Tibial nerve (tissue), 4 donors: Measurements from ENCODE around the gene ALS2. TPM values are rescaled to one million over a fixed set of nuclear protein-coding genes. Genes with fewer than 3 reads are reported as not detected.
"Not testable (repeated sequence)": the region's sequence is repeated elsewhere in the genome, so short reads cannot be mapped to it uniquely, and the experiment has no call there.

Source experiments
- DNase-seq, 2 donors: peaks; one replicate each; pipeline ENCODE4 v3.0.0-alpha.2; 2019; ENCODE audit warnings: low spot score in 2 of 2
- H3K27ac ChIP-seq, 4 donors: fragments of 200-600 bp; sonication (generic) in 3 of 4; one replicate each; pipeline ENCODE4 v1.5.1; 2017 to 2019; ENCODE audit warnings: mild to moderate bottlenecking in 1 of 4
- H3K27me3 ChIP-seq, 2 donors: fragments of 200-600 bp; sonication (generic) in 1 of 2; one replicate each; pipeline versions ENCODE4 v1.5.1 to v1.6.0; 2017 to 2019
- H3K36me3 ChIP-seq, 3 donors: fragments of 200-600 bp; sonication (generic); one replicate each; pipeline ENCODE4 v1.5.1; 2018 to 2019
- H3K4me1 ChIP-seq, 4 donors: fragments of 200-600 bp; sonication (generic) in 3 of 4; one replicate each; pipeline ENCODE4 v1.5.1; 2017 to 2019
- H3K4me3 ChIP-seq, 4 donors: fragments of 200-600 bp; sonication (generic) in 3 of 4; one replicate each; pipeline ENCODE4 v1.5.1; 2017 to 2019; ENCODE audit warnings: mild to moderate bottlenecking in 1 of 4, moderate library complexity in 1 of 4
- H3K9me3 ChIP-seq, 4 donors: fragments of 200-600 bp; sonication (generic) in 3 of 4; one replicate each; pipeline ENCODE4 v1.5.1; 2017 to 2019
- EP300 ChIP-seq, 2 donors: sonication (generic); formaldehyde crosslinking; IDR thresholded peaks; one replicate each; pipeline ENCODE4 v1.6.1; 2017; ENCODE audit warnings: antibody characterized with exemption in 2 of 2, mild to moderate bottlenecking in 1 of 2
- POLR2A ChIP-seq, 2 donors: fragments of 450-650 bp; IDR thresholded peaks; one replicate each; pipeline ENCODE4 v1.6.1; 2017; ENCODE audit warnings: antibody characterized with exemption in 2 of 2, mild to moderate bottlenecking in 2 of 2, moderate library complexity in 2 of 2
- WGBS, 2 donors: methylation state at CpG; one replicate each; pipeline ENCODE4 v1.1.5; 2018; 5-methylcytosine and 5-hydroxymethylcytosine counted together
- total RNA-seq, 4 donors: library from RNA; depleted of rRNA; stranded (reverse); fragments of >200 nt; gene quantifications; one replicate each; pipeline ENCODE4 v1.1.0, GENCODE V29; 2016
- TF ChIP-seq, protein P1 (sequence below), 5 experiments: fragments of 200-600 bp in 3 of 5; fragments of 450-650 bp in 2 of 5; sonication (generic) in 3 of 5; IDR thresholded peaks; one replicate each; pipeline ENCODE4 v1.5.1; 2016 to 2019; ENCODE audit warnings: antibody characterized with exemption in 5 of 5, mild to moderate bottlenecking in 3 of 5, moderate library complexity in 2 of 5

Gene ALS2
- total RNA-seq, 4 donors from 2014 or later, result 23.5 to 35.8 (median 34.8) TPM

DNA sequence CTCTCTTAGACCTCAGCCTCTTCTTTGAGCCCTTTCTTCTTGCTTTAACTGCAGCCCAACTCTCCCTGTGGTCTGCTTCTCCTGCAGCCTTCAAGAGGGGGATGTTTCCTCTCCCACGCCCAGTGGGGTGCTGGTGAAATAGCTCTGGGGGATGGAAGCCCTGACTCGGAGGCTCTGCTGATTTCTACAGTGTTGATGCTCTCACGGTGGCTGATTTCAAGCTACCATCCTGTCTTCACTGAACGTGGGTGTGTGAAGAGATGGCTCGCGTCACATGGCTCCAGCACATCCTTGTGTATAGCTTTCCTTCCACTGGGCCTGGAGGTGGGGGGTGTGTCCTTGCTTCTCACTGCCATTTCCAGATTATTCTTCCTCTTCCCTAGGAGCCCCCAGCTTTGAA, 102.3 kb downstream of the ALS2 start:
- DNase-seq, result no peak
- no peaks in the 10 kb centered on the region for H3K9me3 ChIP-seq
- no peaks in the 10 kb centered on the region for H3K27me3 ChIP-seq
- TF ChIP-seq, protein P1, sequence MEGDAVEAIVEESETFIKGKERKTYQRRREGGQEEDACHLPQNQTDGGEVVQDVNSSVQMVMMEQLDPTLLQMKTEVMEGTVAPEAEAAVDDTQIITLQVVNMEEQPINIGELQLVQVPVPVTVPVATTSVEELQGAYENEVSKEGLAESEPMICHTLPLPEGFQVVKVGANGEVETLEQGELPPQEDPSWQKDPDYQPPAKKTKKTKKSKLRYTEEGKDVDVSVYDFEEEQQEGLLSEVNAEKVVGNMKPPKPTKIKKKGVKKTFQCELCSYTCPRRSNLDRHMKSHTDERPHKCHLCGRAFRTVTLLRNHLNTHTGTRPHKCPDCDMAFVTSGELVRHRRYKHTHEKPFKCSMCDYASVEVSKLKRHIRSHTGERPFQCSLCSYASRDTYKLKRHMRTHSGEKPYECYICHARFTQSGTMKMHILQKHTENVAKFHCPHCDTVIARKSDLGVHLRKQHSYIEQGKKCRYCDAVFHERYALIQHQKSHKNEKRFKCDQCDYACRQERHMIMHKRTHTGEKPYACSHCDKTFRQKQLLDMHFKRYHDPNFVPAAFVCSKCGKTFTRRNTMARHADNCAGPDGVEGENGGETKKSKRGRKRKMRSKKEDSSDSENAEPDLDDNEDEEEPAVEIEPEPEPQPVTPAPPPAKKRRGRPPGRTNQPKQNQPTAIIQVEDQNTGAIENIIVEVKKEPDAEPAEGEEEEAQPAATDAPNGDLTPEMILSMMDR (IDR thresholded peaks at IDR 0.05), result no peak
- TF ChIP-seq POLR2A (IDR thresholded peaks at IDR 0.05), result no peak
- no peak for TF ChIP-seq EP300 (IDR thresholded peaks at IDR 0.05)
- 69 to 73% methylated on average over 6 of the region's 6 CpGs for WGBS, 2 donors
- no peak overlapping the region for H3K4me3 ChIP-seq
- no peaks in the 10 kb centered on the region for H3K4me1 ChIP-seq
- H3K36me3 ChIP-seq, result no peaks in the 10 kb centered on the region
- no peak overlapping the region for H3K27ac ChIP-seq

DNA sequence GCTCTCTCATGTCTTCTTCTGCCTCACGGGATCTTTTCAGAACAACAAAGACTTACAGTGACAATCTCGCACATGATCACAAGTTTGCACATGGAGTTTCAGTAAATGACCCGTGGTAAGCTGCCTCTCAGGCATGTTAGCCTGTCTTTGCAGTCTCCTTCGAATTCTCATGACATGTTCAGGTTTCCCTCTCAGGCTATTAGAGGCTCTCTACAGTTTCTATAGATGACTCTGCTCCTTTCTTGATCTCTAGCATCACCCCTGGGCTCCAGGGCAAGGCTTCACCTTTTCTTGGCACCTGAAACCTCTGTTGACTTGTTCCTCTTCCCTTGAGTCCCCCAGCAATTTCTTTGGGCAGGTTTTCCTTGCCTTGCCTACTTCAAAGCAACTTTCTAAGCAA, 105.3 kb downstream of the ALS2 start:
- 69 to 81% methylated on average over 4 of the region's 4 CpGs for WGBS, 2 donors
- Histone ChIP-seq H3K4me3 (no peak overlapping the region), H3K27me3 (no peaks in the 10 kb centered on the region), H3K9me3 (no peaks in the 10 kb centered on the region), H3K36me3 (no peaks in the 10 kb centered on the region), H3K4me1 (no peaks in the 10 kb centered on the region), H3K27ac (no peak overlapping the region)
- no peak for TF ChIP-seq EP300 (IDR thresholded peaks at IDR 0.05)
- TF ChIP-seq, protein P1 (IDR thresholded peaks at IDR 0.05), result no peak
- no peak for TF ChIP-seq POLR2A (IDR thresholded peaks at IDR 0.05)
- no peak for DNase-seq

DNA sequence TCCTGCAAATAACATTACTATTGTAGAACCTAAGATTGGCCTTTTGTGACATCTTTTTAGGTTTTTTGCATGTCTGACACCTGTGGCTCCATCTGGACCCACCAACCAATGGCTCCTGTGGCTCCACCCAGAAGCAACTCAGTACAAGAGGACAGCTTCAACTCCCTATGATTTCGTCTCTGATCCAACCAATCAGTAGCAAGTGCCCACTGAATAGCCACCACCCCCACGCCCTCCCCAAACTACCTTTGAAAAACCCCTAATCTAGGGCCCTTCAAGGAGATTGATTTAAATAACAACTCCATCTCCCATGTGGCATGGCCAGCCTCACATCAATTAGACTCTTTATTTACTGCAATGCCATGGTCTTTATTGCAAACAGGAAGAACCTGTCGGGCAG, 105.9 kb downstream of the ALS2 start:
- Histone ChIP-seq H3K9me3 (no peaks in the 10 kb centered on the region), H3K4me3 (no peak overlapping the region), H3K36me3 (no peaks in the 10 kb centered on the region), H3K27me3 (no peaks in the 10 kb centered on the region), H3K27ac (no peak overlapping the region), H3K4me1 (no peaks in the 10 kb centered on the region)
- 74 to 79% methylated on average over 3 of the region's 3 CpGs for WGBS, 2 donors
- no peak for DNase-seq
- no peak for TF ChIP-seq POLR2A (IDR thresholded peaks at IDR 0.05)
- TF ChIP-seq, protein P1 (IDR thresholded peaks at IDR 0.05), result no peak
- TF ChIP-seq EP300 (IDR thresholded peaks at IDR 0.05), result no peak

DNA sequence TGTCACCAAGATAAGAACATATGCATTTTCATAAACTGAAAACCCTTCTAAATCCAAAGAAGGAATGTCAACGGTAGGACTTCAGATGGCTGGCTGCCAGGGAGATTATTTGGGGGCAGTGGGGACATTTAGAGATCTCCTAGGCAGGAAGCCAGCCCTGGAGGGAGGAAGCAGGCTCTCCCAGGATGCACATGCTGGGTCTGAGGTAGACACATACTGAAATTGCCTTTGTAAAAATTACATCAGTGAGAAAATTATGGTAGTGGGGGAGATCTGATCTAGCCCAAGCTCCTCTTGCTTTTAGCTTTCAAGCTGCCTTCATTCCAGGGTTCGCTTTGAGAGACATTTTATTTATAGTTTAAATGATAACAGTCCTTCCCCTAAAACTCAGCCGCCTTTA, 106.4 kb downstream of the ALS2 start:
- DNase-seq, result no peak
- no peaks in the 10 kb centered on the region for H3K27me3 ChIP-seq
- WGBS, 2 donors, result 67 to 74% methylated on average over 3 of the region's 3 CpGs
- H3K27ac ChIP-seq, result no peak overlapping the region
- H3K36me3 ChIP-seq, result no peaks in the 10 kb centered on the region
- TF ChIP-seq, protein P1 (IDR thresholded peaks at IDR 0.05), result no peak
- TF ChIP-seq EP300 (IDR thresholded peaks at IDR 0.05) (no peak), POLR2A (IDR thresholded peaks at IDR 0.05) (no peak)
- no peak overlapping the region for H3K4me3 ChIP-seq
- H3K9me3 ChIP-seq, result no peaks in the 10 kb centered on the region
- no peaks in the 10 kb centered on the region for H3K4me1 ChIP-seq

DNA sequence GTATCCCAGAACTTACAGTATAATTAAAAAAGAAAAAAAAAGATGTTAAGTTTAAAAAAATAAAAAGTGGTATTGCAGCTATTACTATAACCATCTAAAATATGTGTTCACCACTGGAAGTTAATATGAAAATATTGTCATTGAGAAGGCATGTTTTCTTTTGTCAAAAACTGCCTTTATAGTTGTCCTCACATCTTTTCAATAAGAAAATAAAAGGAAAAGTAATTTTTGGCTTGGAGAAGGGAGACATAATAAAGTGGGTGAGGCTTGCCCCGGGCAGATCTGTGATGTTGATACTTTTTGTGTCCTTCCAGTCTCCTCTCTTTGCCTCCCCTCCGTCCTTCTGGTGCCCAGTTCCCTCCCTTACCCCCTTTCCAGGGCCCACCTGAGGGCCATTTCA, 107.2 kb downstream of the ALS2 start:
- DNase-seq, result no peak
- 72 to 75% methylated on average over 2 of the region's 2 CpGs for WGBS, 2 donors
- Histone ChIP-seq H3K9me3 (no peaks in the 10 kb centered on the region), H3K4me1 (no peaks in the 10 kb centered on the region), H3K4me3 (no peak overlapping the region), H3K36me3 (no peaks in the 10 kb centered on the region), H3K27ac (no peak overlapping the region), H3K27me3 (no peaks in the 10 kb centered on the region)
- TF ChIP-seq EP300 (IDR thresholded peaks at IDR 0.05), result no peak
- no peak for TF ChIP-seq POLR2A (IDR thresholded peaks at IDR 0.05)
- TF ChIP-seq, protein P1 (IDR thresholded peaks at IDR 0.05), result no peak

DNA sequence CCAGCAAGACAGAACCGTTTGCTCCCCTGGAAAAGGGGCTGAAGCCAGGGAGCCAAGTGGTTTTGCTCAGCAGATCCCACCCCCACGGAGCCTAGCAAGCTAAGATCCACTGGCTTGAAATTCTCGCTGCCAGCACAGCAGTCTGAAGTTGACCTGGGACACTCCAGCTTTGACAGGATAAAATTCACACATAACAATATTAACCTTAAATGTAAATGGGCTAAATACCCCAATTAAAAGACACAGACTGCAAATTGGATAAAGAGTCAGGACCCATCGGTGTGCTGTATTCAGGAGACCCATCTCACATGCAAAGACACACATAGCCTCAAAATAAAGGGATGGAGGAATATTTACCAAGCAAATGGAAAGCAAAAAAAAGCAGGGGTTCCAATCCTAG, 109.5 kb downstream of the ALS2 start:
- not testable (repeated sequence) for H3K27ac ChIP-seq, H3K27me3 ChIP-seq, H3K4me3 ChIP-seq, H3K9me3 ChIP-seq, H3K36me3 ChIP-seq, DNase-seq, H3K4me1 ChIP-seq
- WGBS, 2 donors, result 59 to 70% methylated on average over 4 of the region's 4 CpGs
